GM23248 (cell line): ENCODE results near the gene NEK6. TPM values are rescaled to one million over a fixed set of nuclear protein-coding genes. Genes with fewer than 3 reads are reported as not detected.

Experiments
- DNase-seq: peaks from one replicate; pipeline ENCODE4 v3.0.0-alpha.2; 2015
- H2AFZ ChIP-seq: fragments of 200-600 bp; sonication (generic); 2 replicates; pipeline ENCODE4 v1.6.1; 2016; ENCODE audit warnings: antibody characterized with exemption
- H3F3A ChIP-seq: fragments of 200-600 bp; sonication (generic); 2 replicates; pipeline ENCODE4 v1.6.1; 2016; ENCODE audit warnings: mild to moderate bottlenecking, antibody characterized with exemption, mixed run types; ENCODE audit not compliant: insufficient read depth
- H3K27ac ChIP-seq: fragments of 200-600 bp; sonication (generic); 2 replicates; pipeline ENCODE4 v1.5.1; 2016; ENCODE audit warnings: mild to moderate bottlenecking
- H3K27me3 ChIP-seq: fragments of 200-600 bp; sonication (generic); replicated peaks from 2 replicates; pipeline ENCODE4 v1.6.1; 2016; ENCODE audit warnings: mild to moderate bottlenecking; ENCODE audit not compliant: insufficient read depth
- H3K36me3 ChIP-seq: fragments of 200-600 bp; sonication (generic); 2 replicates; pipeline ENCODE4 v1.6.1; 2016; ENCODE audit warnings: low read depth, mild to moderate bottlenecking
- H3K4me1 ChIP-seq: fragments of 200-600 bp; sonication (generic); 2 replicates; pipeline ENCODE4 v1.6.1; 2016; ENCODE audit warnings: mild to moderate bottlenecking; ENCODE audit not compliant: insufficient read depth
- H3K4me2 ChIP-seq: fragments of 200-600 bp; sonication (generic); one replicate; pipeline ENCODE4 v1.6.1; 2016; ENCODE audit warnings: mild to moderate bottlenecking; ENCODE audit not compliant: unreplicated experiment
- H3K4me3 ChIP-seq: fragments of 200-600 bp; sonication (generic); 2 replicates; pipeline ENCODE4 v1.5.1; 2016; ENCODE audit warnings: mild to moderate bottlenecking
- H3K79me2 ChIP-seq: fragments of 200-600 bp; sonication (generic); 2 replicates; pipeline ENCODE4 v1.6.1; 2016; ENCODE audit warnings: mild to moderate bottlenecking; ENCODE audit not compliant: insufficient read depth
- H3K9ac ChIP-seq: fragments of 200-600 bp; sonication (generic); 2 replicates; pipeline ENCODE4 v1.6.1; 2016; ENCODE audit warnings: mild to moderate bottlenecking
- H3K9me2 ChIP-seq: fragments of 200-600 bp; sonication (generic); 2 replicates; pipeline ENCODE4 v1.6.1; 2016; ENCODE audit warnings: mixed run types, mild to moderate bottlenecking, moderate library complexity; ENCODE audit not compliant: insufficient read depth
- H3K9me3 ChIP-seq: fragments of 200-600 bp; sonication (generic); one replicate; pipeline ENCODE4 v1.6.1; 2017; ENCODE audit warnings: low read depth
- H4K20me1 ChIP-seq: fragments of 200-600 bp; sonication (generic); 2 replicates; pipeline ENCODE4 v1.6.0; 2016; ENCODE audit not compliant: insufficient read depth
- EZH2 ChIP-seq: fragments of 200-600 bp; sonication (generic); IDR thresholded peaks from 2 replicates; pipeline ENCODE4 v1.6.1; 2018; ENCODE audit warnings: antibody characterized with exemption, mild to moderate bottlenecking; ENCODE audit not compliant: insufficient read depth, poor library complexity, severe bottlenecking
- EZH2phosphoT487 ChIP-seq: fragments of 200-600 bp; sonication (generic); IDR thresholded peaks from 2 replicates; pipeline ENCODE4 v1.6.1; 2018; ENCODE audit warnings: antibody characterized with exemption, moderate library complexity, mild to moderate bottlenecking, low read depth; ENCODE audit not compliant: insufficient read depth
- WGBS, 2 experiments: methylation state at CpG; one replicate each; pipeline ENCODE4 v1.1.6; 2015 to 2017; ENCODE audit warnings: low lambda C conversion rate in 2 of 2, low coverage in 1 of 2; ENCODE audit errors: missing lambda C conversion rate in 2 of 2; 5-methylcytosine and 5-hydroxymethylcytosine counted together
- in situ Hi-C: fragments of 300-500 bp; cut with MboI; formaldehyde crosslinking; loops from 2 replicates; pipeline ENCODE4 v1.15.0; 2020
- polyA plus RNA-seq: library from polyadenylated mRNA; unstranded; fragments of >200 nt; fragmentation: Nextera tagmentation; extraction: Ambion mirVana; gene quantifications from 2 replicates; pipeline ENCODE4 v1.2.1, GENCODE V29; 2016
- total RNA-seq: library from RNA; depleted of rRNA; stranded (reverse); fragments of >200 nt; shearing (Covaris generic); gene quantifications from 2 replicates; pipeline ENCODE4 v1.2.3, GENCODE V29; 2014

The NEK6 gene
- total and polyA plus RNA-seq, 2 experiments from 2014 or later, result 43.7 to 69.6 TPM

GRCh38 chr9:124259158-124259808 lies 1.5 kb downstream of the NEK6 start:
- Histone ChIP-seq H3K4me3 (peak overlapping the region; percentile 83), H3K27me3 (no peaks in the 10 kb centered on the region), H3K9ac (peak overlapping the region; percentile 98), H3K79me2 (peaks cover 56% of the 10 kb centered on the region), H3K9me3 (no peaks in the 10 kb centered on the region), H3K4me1 (peaks cover 52% of the 10 kb centered on the region), H3K9me2 (no peaks in the 10 kb centered on the region), H3F3A (peaks cover 57% of the 10 kb centered on the region), H3K4me2 (peak overlapping the region; percentile 96), H2AFZ (no peak overlapping the region), H4K20me1 (no peaks in the 10 kb centered on the region), H3K27ac (peak overlapping the region; percentile 98), H3K36me3 (no peaks in the 10 kb centered on the region)
- 1% methylated on average over 19 of the region's 19 CpGs for WGBS, 2 experiments
- TF ChIP-seq EZH2phosphoT487 (no peak), EZH2 (no peak)
- in situ Hi-C loops, result no loop called here
- peak; percentile 89 for DNase-seq

DNA sequence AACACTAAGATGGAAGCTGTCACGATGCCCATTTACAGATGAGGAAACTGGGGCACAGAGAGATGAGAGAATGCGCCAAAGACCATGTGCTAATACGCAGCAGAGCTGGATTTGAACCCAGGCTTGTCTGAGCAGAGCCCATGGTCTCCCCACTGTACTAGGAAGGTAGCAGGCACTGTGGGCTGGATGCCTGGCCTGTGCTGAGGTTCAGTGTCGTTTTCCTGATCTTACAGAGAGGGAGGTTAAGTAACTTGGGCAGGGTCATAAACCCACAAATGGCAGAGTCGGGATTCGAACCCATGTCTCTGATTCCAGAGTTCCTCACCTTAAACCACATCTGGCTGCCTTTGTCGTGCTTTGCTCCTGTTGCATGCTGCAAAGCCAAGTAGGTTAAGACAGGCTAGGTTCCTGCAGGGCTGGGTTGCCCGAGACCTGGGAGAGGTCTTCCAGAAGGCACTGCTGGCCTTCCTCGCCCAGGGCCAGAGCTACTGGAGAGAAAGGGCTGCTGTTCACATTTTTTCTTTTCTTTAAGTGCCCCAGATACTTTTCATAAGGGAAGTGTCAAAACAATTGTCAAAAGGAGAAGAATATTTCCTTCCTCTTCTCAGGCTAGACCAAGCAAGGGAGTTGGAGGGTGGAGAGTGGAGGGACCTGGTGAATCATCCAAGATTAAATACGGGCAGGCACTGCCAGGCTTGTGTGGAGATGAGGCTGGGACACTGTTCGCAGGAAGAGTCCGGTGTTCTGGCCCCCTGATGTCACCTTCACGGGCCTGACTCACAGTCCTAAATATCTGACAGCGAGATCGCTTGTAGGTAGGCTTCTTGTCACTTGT lies 3.2 kb downstream of the NEK6 start:
- Histone ChIP-seq H3K79me2 (peaks cover 73% of the 10 kb centered on the region), H3K4me1 (peaks cover 61% of the 10 kb centered on the region), H2AFZ (no peak overlapping the region), H3K36me3 (no peaks in the 10 kb centered on the region), H3K9me2 (no peaks in the 10 kb centered on the region), H3F3A (peaks cover 57% of the 10 kb centered on the region), H3K27me3 (no peaks in the 10 kb centered on the region), H3K27ac (peak overlapping the region; percentile 98), H3K4me3 (peak overlapping the region; percentile 60), H3K4me2 (peak overlapping the region; percentile 96), H3K9me3 (no peaks in the 10 kb centered on the region), H4K20me1 (no peaks in the 10 kb centered on the region), H3K9ac (peak overlapping the region; percentile 98)
- in situ Hi-C loops, result no loop called here
- peak; percentile 90 for DNase-seq
- TF ChIP-seq EZH2phosphoT487 (no peak), EZH2 (no peak)
- WGBS, 2 experiments, result 46 to 48% methylated on average over 15 of the region's 15 CpGs

DNA sequence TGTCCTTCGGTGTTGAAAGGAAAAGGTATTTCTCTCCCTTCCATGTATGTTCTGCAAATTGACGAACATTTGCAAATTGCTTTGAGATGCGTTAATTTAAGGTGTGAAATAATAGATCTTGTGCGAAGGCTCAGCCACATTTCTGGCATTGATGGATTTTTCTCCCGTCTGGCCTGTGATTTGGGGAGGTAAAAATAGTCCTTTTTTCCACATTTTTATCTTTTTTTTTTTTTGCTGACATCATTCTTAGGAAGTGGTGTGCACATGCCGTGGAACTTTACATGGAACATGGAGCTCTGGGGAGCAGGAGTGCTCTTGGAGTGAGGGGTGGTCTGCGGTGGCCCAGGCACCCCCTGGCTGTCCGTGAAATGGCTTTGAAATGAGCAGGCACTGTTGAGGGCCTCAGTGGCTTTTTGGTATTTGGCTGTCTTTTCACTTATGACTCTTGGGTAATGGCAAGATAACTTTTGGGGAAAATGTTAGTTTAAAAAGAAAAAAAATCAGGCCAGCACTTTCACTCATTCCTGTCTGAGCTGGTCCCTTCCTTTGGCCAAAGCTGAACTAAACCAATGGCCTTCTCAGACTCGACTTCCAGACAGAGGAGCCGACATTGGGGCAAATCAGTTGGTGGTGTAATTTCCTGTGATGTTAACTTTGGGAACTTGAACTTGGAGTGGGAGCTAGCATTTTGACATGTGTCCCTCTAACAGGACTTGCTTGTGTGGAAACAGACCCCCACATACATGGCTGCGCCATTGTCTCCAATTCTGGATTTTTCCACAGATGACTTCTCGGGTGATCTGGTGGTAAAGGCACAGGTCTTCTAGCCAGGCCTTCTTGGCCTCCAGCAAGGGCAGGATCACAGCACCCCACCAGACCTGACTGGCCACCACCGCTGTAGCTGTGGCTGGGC lies 4.2 kb downstream of the NEK6 start:
- in situ Hi-C loops, result no loop called here
- Histone ChIP-seq H3K36me3 (no peaks in the 10 kb centered on the region), H3K9ac (peak overlapping the region; percentile 98), H3K9me2 (no peaks in the 10 kb centered on the region), H2AFZ (no peak overlapping the region), H4K20me1 (no peaks in the 10 kb centered on the region), H3K79me2 (peaks cover 83% of the 10 kb centered on the region), H3K27me3 (no peaks in the 10 kb centered on the region), H3K4me2 (peak overlapping the region; percentile 96), H3K4me3 (peak overlapping the region; percentile 60), H3K9me3 (no peaks in the 10 kb centered on the region), H3F3A (peaks cover 60% of the 10 kb centered on the region), H3K27ac (peak overlapping the region; percentile 98), H3K4me1 (peaks cover 62% of the 10 kb centered on the region)
- TF ChIP-seq EZH2phosphoT487 (no peak), EZH2 (no peak)
- 73% methylated on average over 13 of the region's 13 CpGs for WGBS, 2 experiments
- DNase-seq, result peak; percentile 65

DNA sequence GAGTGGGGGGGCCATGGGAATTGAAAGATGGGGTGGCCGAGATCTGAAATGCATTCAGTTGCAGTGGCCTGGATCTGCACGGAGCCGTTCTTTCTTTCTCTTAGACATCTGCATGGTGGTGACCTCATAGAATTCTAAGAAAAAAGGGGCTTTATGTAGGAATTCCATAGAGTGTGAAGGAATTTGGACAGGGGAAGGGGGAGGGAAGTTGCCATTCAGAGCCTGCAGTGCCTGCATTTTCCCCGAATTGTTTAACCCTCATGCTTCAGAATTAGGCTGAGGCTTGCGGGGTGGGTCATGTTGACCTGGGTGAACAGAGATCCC lies 4.9 kb downstream of the NEK6 start:
- no peak overlapping the region for H2AFZ ChIP-seq
- peak overlapping the region; percentile 98; the same call in 1 of the 2 replicates for H3K9ac ChIP-seq
- H3K27me3 ChIP-seq, result no peaks in the 10 kb centered on the region
- peak overlapping the region; percentile 98 for H3K27ac ChIP-seq
- TF ChIP-seq EZH2 (no peak), EZH2phosphoT487 (no peak)
- H3K36me3 ChIP-seq, result no peaks in the 10 kb centered on the region
- H3F3A ChIP-seq, result peaks cover 58% of the 10 kb centered on the region
- H3K4me2 ChIP-seq, result peak overlapping the region; percentile 96
- peaks cover 68% of the 10 kb centered on the region for H3K4me1 ChIP-seq
- H3K9me2 ChIP-seq, result no peaks in the 10 kb centered on the region
- DNase-seq, result no peak
- in situ Hi-C loops, result no loop called here
- no peaks in the 10 kb centered on the region for H3K9me3 ChIP-seq
- no peaks in the 10 kb centered on the region for H4K20me1 ChIP-seq
- peak overlapping the region; percentile 60; the same call in 1 of the 2 replicates for H3K4me3 ChIP-seq
- 93% methylated on average over 5 of the region's 5 CpGs for WGBS, 2 experiments
- H3K79me2 ChIP-seq, result peaks cover 89% of the 10 kb centered on the region
